ENCODE data around the gene TMEM134. TPM values are rescaled to one million over a fixed set of nuclear protein-coding genes. Genes with fewer than 3 reads are reported as not detected.
A peak's percentile ranks its signal among the peaks of the same experiment; 100 is the strongest.
"Not testable (repeated sequence)": the region's sequence is repeated elsewhere in the genome, so short reads cannot be mapped to it uniquely, and the experiment has no call there.

TMEM134 gene
- polyA plus RNA-seq (ENCODE audit: insufficient read length in 4 of 4) = 10 to 100 TPM; 32.4 to 73.8 (median 42.1) TPM

DNA sequence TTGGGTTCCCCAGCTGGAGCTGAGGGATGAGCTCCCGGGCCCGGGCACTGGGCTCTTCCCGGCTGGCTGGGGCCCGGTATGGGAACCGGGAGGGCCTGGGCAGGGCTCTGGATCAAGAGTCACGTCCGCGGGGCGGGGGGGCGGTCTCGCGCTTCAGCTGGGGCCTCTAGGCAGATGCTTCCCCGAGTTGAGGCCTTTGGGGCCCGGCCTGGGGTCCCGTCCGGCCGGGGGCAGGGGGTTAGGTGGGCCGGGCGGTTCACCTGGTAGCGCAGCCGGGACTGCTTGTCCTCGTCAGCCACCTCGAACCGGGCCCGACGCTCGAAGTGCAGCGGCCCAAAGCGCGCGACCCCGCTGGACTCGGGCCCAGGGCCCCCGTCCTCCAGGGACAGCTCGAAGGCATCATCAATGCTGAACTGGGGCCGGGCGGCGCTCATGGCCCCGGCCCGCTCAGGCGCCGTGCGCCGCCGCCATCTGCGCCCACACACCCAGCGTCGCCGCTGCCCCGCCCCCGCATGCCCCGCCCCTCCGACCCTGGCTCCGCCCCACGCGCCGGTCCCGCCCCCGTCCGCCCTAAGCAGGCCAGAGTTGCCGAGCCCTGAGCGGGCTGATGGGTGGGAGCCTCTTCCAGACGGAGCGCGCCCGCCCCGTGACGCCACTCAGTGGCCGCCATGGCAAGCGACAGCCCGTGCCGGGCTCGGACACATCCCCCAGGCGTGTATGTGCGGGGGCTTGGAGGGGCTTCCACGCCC, at the start of gene TMEM134:
Gene TMEM134, minus strand, starts transcription at position 493 of the 749 bp plus-strand sequence. Its CDS starts 59 bp downstream, at position 434.
- DNase-seq (ENCODE audit: low read depth in 4 of 4, low spot score in 3 of 4) = peak; percentile 74 to 84 (median 80)

- no peak for DNase-seq (ENCODE audit: low read depth in 4 of 4, low spot score in 3 of 4)
Observed at GRCh38 chr11:67517784-67518552, 48.9 kb upstream of the TMEM134 start.

DNA sequence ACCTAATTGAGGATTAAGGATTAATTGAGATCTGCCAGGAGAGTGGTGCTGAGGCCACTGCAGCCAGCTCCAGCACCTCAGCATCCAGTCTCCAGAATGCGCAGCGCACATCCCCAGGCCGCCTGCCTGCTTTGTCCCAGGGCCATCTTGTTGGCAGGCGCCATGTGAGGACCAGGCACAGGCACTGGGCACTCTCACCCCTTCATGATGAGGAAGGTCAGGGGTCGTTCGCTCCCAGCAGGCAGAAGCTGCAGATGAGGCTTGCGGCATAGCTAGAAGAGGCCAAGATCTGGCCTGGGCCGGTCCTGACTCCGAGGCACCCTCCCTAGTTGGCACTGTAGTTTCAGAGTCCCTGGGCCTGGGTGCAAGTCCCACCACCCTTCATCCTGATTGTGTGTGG, 47.8 kb upstream of the TMEM134 start:
- DNase-seq (ENCODE audit: low read depth in 4 of 4, low spot score in 3 of 4) = no peak

DNA sequence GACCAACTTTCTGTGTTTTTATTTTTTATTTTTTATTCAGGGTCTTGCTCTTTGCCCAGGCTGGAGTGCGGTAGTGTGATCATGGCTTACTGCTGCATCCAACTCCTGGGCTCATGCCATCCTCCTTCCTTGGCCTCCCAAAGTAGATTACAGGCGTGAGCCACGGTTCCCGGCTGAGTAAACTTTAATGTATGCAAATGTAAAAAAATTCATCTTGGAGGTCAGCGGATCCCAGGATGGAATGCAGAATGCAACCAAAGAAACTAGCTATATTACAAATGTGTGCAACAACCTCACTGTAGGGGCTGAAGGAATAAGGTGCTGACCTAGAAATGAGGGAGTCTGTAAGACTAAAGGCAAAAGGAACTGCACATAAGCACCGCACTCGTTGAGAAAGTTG, 45.1 kb upstream of the TMEM134 start:
- no peak for DNase-seq (ENCODE audit: low read depth in 4 of 4, low spot score in 3 of 4)

GRCh38 chr11:67511558-67511957, 42.5 kb upstream of the TMEM134 start:
- not testable (repeated sequence) for DNase-seq (ENCODE audit: low read depth in 4 of 4, low spot score in 3 of 4)

- no peak for DNase-seq (ENCODE audit: low read depth in 4 of 4, low spot score in 3 of 4)
Observed at GRCh38 chr11:67510023-67510345, 40.9 kb upstream of the TMEM134 start.

GRCh38 chr11:67508486-67509121, 39.6 kb upstream of the TMEM134 start:
- DNase-seq (ENCODE audit: low read depth in 4 of 4, low spot score in 3 of 4) = peak; percentile 89 to 91 (median 90)

DNA sequence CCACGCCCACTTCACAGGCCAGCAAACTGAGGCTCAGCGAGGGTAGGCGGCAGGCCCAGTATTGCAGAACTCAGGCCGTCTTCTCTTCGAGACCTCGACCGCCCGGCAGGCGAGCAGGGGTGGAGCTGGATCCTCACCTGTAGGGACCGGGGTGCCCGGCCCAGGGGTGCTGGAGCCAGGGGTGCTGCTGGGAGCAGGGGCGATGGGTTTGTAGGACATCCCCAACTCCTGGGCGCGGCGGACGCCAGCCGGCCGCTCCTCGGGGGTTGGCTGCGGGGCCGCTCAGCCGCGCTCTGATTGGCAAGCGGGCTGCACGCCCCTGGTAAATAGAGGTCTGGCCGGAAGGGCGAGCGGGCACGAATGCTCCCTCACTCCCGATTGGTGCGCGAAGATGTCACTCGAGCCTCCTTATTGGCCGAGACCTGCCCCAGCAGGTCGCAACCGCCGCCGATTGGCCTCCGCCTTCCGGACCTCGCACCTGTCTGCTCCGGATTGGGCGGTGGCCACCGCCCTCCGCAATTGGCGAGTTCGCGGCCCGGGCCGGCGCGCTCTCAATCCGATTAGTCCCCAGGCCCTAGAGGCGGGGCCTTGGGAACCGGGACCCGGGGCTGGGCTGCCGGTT, 38.9 kb upstream of the TMEM134 start, which contains the start of gene CDK2AP2:
Gene CDK2AP2, minus strand, starts transcription at position 299 of the 622 bp plus-strand sequence. Its CDS starts 80 bp downstream, at position 219.
- peak; percentile 94 to 96 (median 96) for DNase-seq (ENCODE audit: low read depth in 4 of 4, low spot score in 3 of 4)

GRCh38 chr11:67507242-67507863, 38.3 kb upstream of the TMEM134 start:
- no peak for DNase-seq (ENCODE audit: low read depth in 4 of 4, low spot score in 3 of 4)

DNA sequence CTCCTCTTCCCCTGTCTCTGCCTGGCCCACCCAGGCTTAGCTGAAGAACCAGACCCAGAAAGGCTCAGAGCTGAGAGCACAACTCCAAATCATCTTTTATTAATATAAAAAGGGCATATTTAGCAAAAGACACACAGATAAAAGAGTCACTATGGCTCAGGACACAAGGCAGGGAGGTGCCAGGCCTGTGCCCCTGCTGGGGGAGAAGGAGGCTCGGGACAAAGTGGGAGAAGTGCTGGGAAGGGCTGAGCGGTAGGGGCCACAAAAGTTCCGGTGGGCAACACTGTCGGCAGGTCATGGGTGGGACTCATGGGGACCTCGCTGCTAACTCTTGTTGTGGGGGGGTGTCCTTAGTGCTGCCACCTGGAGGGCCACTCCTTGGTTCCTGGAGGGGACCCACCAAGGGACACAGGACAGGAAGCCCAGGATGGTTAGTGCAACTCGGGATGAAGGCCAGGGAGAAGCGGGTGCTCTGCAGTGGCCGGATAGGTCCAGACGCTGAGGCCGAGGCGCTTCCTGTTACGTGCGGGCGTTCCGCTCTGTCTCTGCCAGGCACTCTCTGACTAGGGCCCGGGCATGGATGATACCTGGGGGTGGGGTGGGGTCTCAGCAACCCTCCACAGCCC, 37.5 kb upstream of the TMEM134 start:
- DNase-seq (ENCODE audit: low read depth in 4 of 4, low spot score in 3 of 4) = no peak

GRCh38 chr11:67505605-67506396, 36.8 kb upstream of the TMEM134 start:
- peak; percentile 65 to 78 (median 68) for DNase-seq (ENCODE audit: low read depth in 4 of 4, low spot score in 3 of 4)

- DNase-seq (ENCODE audit: low read depth in 4 of 4, low spot score in 3 of 4) = no peak
Observed at GRCh38 chr11:67504950-67505581, 36.0 kb upstream of the TMEM134 start, which contains the start of gene PITPNM1. Gene PITPNM1 (minus strand): TSS chr11:67505363. CDS start chr11:67504180, 1,183 bp downstream.

- no peak for DNase-seq (ENCODE audit: low read depth in 4 of 4, low spot score in 3 of 4)
Observed at GRCh38 chr11:67504005-67504949, 35.2 kb upstream of the TMEM134 start.

GRCh38 chr11:67503119-67504004, 34.3 kb upstream of the TMEM134 start:
- DNase-seq (ENCODE audit: low read depth in 4 of 4, low spot score in 3 of 4) = no peak

GRCh38 chr11:67502328-67502979, 33.4 kb upstream of the TMEM134 start:
- no peak for DNase-seq (ENCODE audit: low read depth in 4 of 4, low spot score in 3 of 4)

GRCh38 chr11:67501854-67502253, 32.8 kb upstream of the TMEM134 start:
- DNase-seq (ENCODE audit: low read depth in 4 of 4, low spot score in 3 of 4) = no peak
